Heart right ventricle (tissue), 16 donors: ENCODE data around the gene ALOX15B. TPM values are rescaled to one million over a fixed set of nuclear protein-coding genes. Genes with fewer than 3 reads are reported as not detected.
"Not testable (repeated sequence)": the region's sequence is repeated elsewhere in the genome, so short reads cannot be mapped to it uniquely, and the experiment has no call there.

ENCODE experiments used
- ATAC-seq, 8 donors: fragments of 200-7000 bp; cut with Tn5 transposase; one replicate each; pipeline ENCODE4 v1.9.1; 2020; ENCODE audit warnings: mild to moderate bottlenecking in 8 of 8, moderate library complexity in 8 of 8, moderate number of reproducible peaks in 1 of 8
- DNase-seq, 2 donors: peaks; one replicate each; pipeline ENCODE4 v3.0.0-alpha.2; 2020
- H3K27ac ChIP-seq, 10 donors: fragments of 200-600 bp; sonication (generic) in 2 of 10; one replicate each; pipeline versions ENCODE4 v1.5.0 to v1.8.0; 2020 to 2022; ENCODE audit warnings: mild to moderate bottlenecking in 3 of 10
- H3K27me3 ChIP-seq, 7 donors: fragments of 200-600 bp; one replicate each; pipeline ENCODE4 v1.8.0; 2021 to 2022; ENCODE audit warnings: mild to moderate bottlenecking in 2 of 7
- H3K36me3 ChIP-seq, 9 donors: fragments of 200-600 bp; sonication (generic) in 1 of 9; one replicate each; pipeline versions ENCODE4 v1.5.0 to v1.8.0; 2020 to 2022; ENCODE audit warnings: mild to moderate bottlenecking in 2 of 9
- H3K4me1 ChIP-seq, 9 donors: fragments of 200-600 bp; sonication (generic) in 1 of 9; one replicate each; pipeline versions ENCODE4 v1.5.0 to v1.8.0; 2020 to 2022; ENCODE audit warnings: mild to moderate bottlenecking in 4 of 9
- H3K4me3 ChIP-seq, 10 donors: fragments of 200-600 bp; sonication (generic) in 2 of 10; one replicate each; pipeline versions ENCODE4 v1.5.0 to v1.8.0; 2020 to 2022; ENCODE audit warnings: mild to moderate bottlenecking in 7 of 10, moderate library complexity in 2 of 10
- H3K9me3 ChIP-seq, 11 donors: fragments of 200-600 bp in 10 of 11; sonication (generic) in 2 of 11; one replicate each; pipeline versions ENCODE4 v1.5.0 to v1.8.0; 2013 to 2022; ENCODE audit warnings: mild to moderate bottlenecking in 2 of 11, control low read depth in 1 of 11, moderate library complexity in 1 of 11
- CTCF ChIP-seq, 9 donors: fragments of 200-600 bp; sonication (generic) in 2 of 9; IDR thresholded peaks; one replicate each; pipeline versions ENCODE4 v1.5.0 to v1.8.0; 2021 to 2022; ENCODE audit warnings: antibody characterized with exemption in 9 of 9, mild to moderate bottlenecking in 5 of 9, moderate library complexity in 1 of 9
- WGBS, 2 donors: extraction: QIAGEN DNeasy Blood & Tissue Kit; methylation state at CpG; one replicate each; pipeline ENCODE4 v1.1.7; 2013; ENCODE audit warnings: inconsistent platforms in 1 of 2; 5-methylcytosine and 5-hydroxymethylcytosine counted together
- intact Hi-C, 10 donors: fragments of 100-400 bp; cut with DNase I; formaldehyde crosslinking; loops; one replicate each; pipeline versions ENCODE4 v1.11.1 to v1.14.2; 2022
- polyA plus RNA-seq, 2 donors: library from polyadenylated mRNA; stranded (reverse); fragments of 200-250 nt; gene quantifications; one replicate each; pipeline ENCODE4 v1.2.3, GENCODE V29; 2013
- total RNA-seq, 10 donors: library from RNA; stranded (reverse); fragmentation: NEBNext Ultra II Directional in 3 of 10; extraction: Animal tissue kit (Norgen Biotek cat#: 25700) in 3 of 10; gene quantifications; one replicate each; pipeline versions ENCODE4 v1.2.1 to v1.2.4, GENCODE V29; 2021 to 2023
- donor health status: Arrhythmogenic right ventricular cardiomyopathy.
- donor health status: ischemic (EF 13 %, LVEDD 7.1; RV severe dilation, severe dysfunction).
- donor health status: healthy with polysubstance abuse.
- donor health status: DM: no; HTN: yes; CAD: no.
- donor health status: DM: no; HTN: no; CAD: no.
- donor health status: ischemic (EF 25% LVEDD 6.9; RV normal size, moderate dysfunction).
- donor health status: ischemic (EF 25% LVEDD 5.7; RV mildly dilated, moderate dysfunction).
- donor health status: healthy.
- donor health status: DM: yes; HTN: yes; CAD: no.
- donor health status: Ischemic cardiomyopathy.
- donor health status: ischemic (EF 35%, LVEDD 5.7; RV mildly dilated, moderate dysfunction).
- donor health status: nonischemic (EF 11% LVEDD 7.7; RV severe dilation, severe dysfunction).
- donor health status: DM: yes; HTN: yes; CAD: no.
- donor health status: PGD.
- donor health status: ischemic (EF 29% LVEDD 5.4; RV normal size, mild dysfunction).
- donor health status: nonischemic (EF 23%, LVEDD 6.1; RV moderate dilation, normal function).

ALOX15B gene
- total and polyA plus RNA-seq, 12 donors, result 0.10 to 1.3 (median 0.27) TPM; not detected in 6

- 94% methylated on average over 13 of the region's 13 CpGs for WGBS, 2 donors
- no peak for TF ChIP-seq CTCF (IDR thresholded peaks at IDR 0.05)
- H3K4me3 ChIP-seq, result no peak overlapping the region
- no peaks in the 10 kb centered on the region for H3K36me3 ChIP-seq
- peaks cover 0 to 63% (median 4%) of the 10 kb centered on the region in 9 donors for H3K4me1 ChIP-seq
- intact Hi-C loops, result no loop called here
- ATAC-seq, result no peak
- H3K9me3 ChIP-seq, result no peaks in the 10 kb centered on the region
- H3K27me3 ChIP-seq, result peaks cover 0 to 5% (median 0%) of the 10 kb centered on the region in 7 donors
- no peak for DNase-seq
- H3K27ac ChIP-seq, result peak overlapping the region in 2 of 10 donors; percentile 14 to 53
Measured at GRCh38 chr17:8021565-8022359, 17.1 kb upstream of the ALOX15B start.

GRCh38 chr17:8022360-8023003, 16.4 kb upstream of the ALOX15B start:
- Histone ChIP-seq H3K4me1 (peaks cover 0 to 56% (median 0%) of the 10 kb centered on the region in 9 donors), H3K4me3 (no peak overlapping the region), H3K36me3 (no peaks in the 10 kb centered on the region), H3K9me3 (no peaks in the 10 kb centered on the region), H3K27me3 (peaks cover 0 to 8% (median 5%) of the 10 kb centered on the region in 7 donors), H3K27ac (peak overlapping the region in 4 of 10 donors; percentile 3 to 53 (median 30))
- intact Hi-C loops, result no loop called here
- no peak for TF ChIP-seq CTCF (IDR thresholded peaks at IDR 0.05)
- ATAC-seq (peak in 4 of 8 donors; percentile 26 to 60 (median 29)), DNase-seq (no peak)
- 77 to 82% methylated on average over 4 of the region's 4 CpGs for WGBS, 2 donors

GRCh38 chr17:8024161-8024560, 14.7 kb upstream of the ALOX15B start:
- H3K27me3 ChIP-seq, result peaks cover 0 to 23% (median 20%) of the 10 kb centered on the region in 7 donors
- H3K36me3 ChIP-seq, H3K9me3 ChIP-seq, DNase-seq, intact Hi-C loops, H3K4me3 ChIP-seq: not testable (repeated sequence)
- ATAC-seq, result peak in 1 of 8 donors; percentile 39
- peaks cover 0 to 41% (median 0%) of the 10 kb centered on the region in 9 donors for H3K4me1 ChIP-seq
- H3K27ac ChIP-seq, result peak overlapping the region in 2 of 10 donors; percentile 47 to 48
- WGBS, 2 donors, result 64 to 66% methylated on average over 6 of the region's 6 CpGs

- ATAC-seq (no peak), DNase-seq (no peak)
- Histone ChIP-seq H3K27me3 (peaks cover 0 to 29% (median 22%) of the 10 kb centered on the region in 7 donors), H3K27ac (no peak overlapping the region), H3K4me1 (peaks cover 0 to 31% (median 0%) of the 10 kb centered on the region in 9 donors), H3K4me3 (no peak overlapping the region), H3K9me3 (no peaks in the 10 kb centered on the region), H3K36me3 (no peaks in the 10 kb centered on the region)
- intact Hi-C loops, result no loop called here
- WGBS, 2 donors, result 84 to 90% methylated on average over 9 of the region's 9 CpGs
- no peak for TF ChIP-seq CTCF (IDR thresholded peaks at IDR 0.05)
Measured at GRCh38 chr17:8025176-8025911, 13.5 kb upstream of the ALOX15B start.
